A549 (cell line): ENCODE data around the gene LSR. TPM values are rescaled to one million over a fixed set of nuclear protein-coding genes. Genes with fewer than 3 reads are reported as not detected.

Experiments used
- ATAC-seq, 2 experiments: fragments of 200-7000 bp in 1 of 2; fragments of >200 bp in 1 of 2; cut with Nextera tagmentation in 1 of 2; cut with Tn5 transposase in 1 of 2; 3 replicates each; pipeline versions ENCODE4 v1.8.0 to v1.9.1; 2018 to 2020; ENCODE audit warnings: mild to moderate bottlenecking in 1 of 2, moderate library complexity in 1 of 2
- CTCF ChIA-PET: fragments of 300-600 bp; sonication (Branson Sonifier 250); formaldehyde crosslinking; extraction: SDS; loops from one replicate; lab custom pipeline; 2021; ENCODE audit warnings: antibody characterized with exemption, inconsistent platforms; lab: Yijun Ruan, JAX
- POLR2A ChIA-PET: fragments of 350-600 bp; formaldehyde crosslinking; extraction: SDS; loops from one replicate; lab custom pipeline; 2021; ENCODE audit warnings: antibody characterized with exemption, inconsistent platforms; lab: Yijun Ruan, JAX
- DNase-seq, 2 experiments: peaks; one replicate each; pipeline versions ENCODE4 v3.0.0 to v3.0.0-alpha.2; 2011 to 2016; ENCODE audit warnings: low read depth in 1 of 2, low spot score in 1 of 2
- FAIRE-seq: peaks from 2 replicates; lab custom pipeline; 2011; peaks lifted over from hg19 to GRCh38; lab: Jason Lieb, UNC
- H3K27ac ChIP-seq, 2 experiments: fragments of >200 bp; sonication (Bioruptor Twin); formaldehyde crosslinking; 3 replicates each; pipeline ENCODE4 v1.5.1; 2016 to 2017
- H3K4me1 ChIP-seq: fragments of >200 bp; sonication (Bioruptor Twin); formaldehyde crosslinking; 3 replicates; pipeline ENCODE4 v1.6.1; 2016
- H3K4me2 ChIP-seq: fragments of >200 bp; sonication (Bioruptor Twin); formaldehyde crosslinking; 3 replicates; pipeline ENCODE4 v1.6.1; 2016
- H3K4me3 ChIP-seq: fragments of >200 bp; sonication (Bioruptor Twin); formaldehyde crosslinking; 3 replicates; pipeline ENCODE4 v1.5.1; 2016
- H3K9me3 ChIP-seq: fragments of >200 bp; sonication (Bioruptor Twin); formaldehyde crosslinking; 3 replicates; pipeline ENCODE4 v1.6.1; 2016
- CBX8 ChIP-seq: fragments of 200-600 bp; sonication (generic); IDR thresholded peaks from 2 replicates; pipeline ENCODE4 v1.6.1; 2016
- CEBPB ChIP-seq, 2 experiments: fragments of >200 bp in 1 of 2; sonication (Bioruptor Twin) in 1 of 2; formaldehyde crosslinking in 1 of 2; IDR thresholded peaks; 2 replicates each; pipeline ENCODE4 v1.6.1; 2012 to 2016
- FOSB ChIP-seq: fragments of 250-450 bp; sonication (Bioruptor Pico); IDR thresholded peaks from 2 replicates; pipeline ENCODE4 v1.5.0; 2020; ENCODE audit warnings: mild to moderate bottlenecking, moderate library complexity
- FOSL2 ChIP-seq, 2 experiments: fragments of 450-650 bp in 1 of 2; fragments of >200 bp in 1 of 2; sonication (Bioruptor Twin) in 1 of 2; formaldehyde crosslinking; IDR thresholded peaks; 2 replicates each; pipeline versions ENCODE4 v1.5.0 to v1.6.1; 2016 to 2020; ENCODE audit warnings: mild to moderate bottlenecking in 1 of 2, moderate library complexity in 1 of 2
- FOXS1 ChIP-seq: fragments of 250-450 bp; sonication (Bioruptor Pico); IDR thresholded peaks from 2 replicates; pipeline ENCODE4 v1.5.0; 2020; ENCODE audit warnings: mild to moderate bottlenecking, moderate library complexity
- GATA3 ChIP-seq: IDR thresholded peaks from 2 replicates; pipeline ENCODE4 v1.6.1; 2012; ENCODE audit warnings: borderline replicate concordance
- HEYL ChIP-seq: fragments of 250-450 bp; sonication (Bioruptor Pico); IDR thresholded peaks from 2 replicates; pipeline ENCODE4 v1.8.0; 2021; ENCODE audit warnings: mild to moderate bottlenecking, moderate library complexity
- HOXA7 ChIP-seq: fragments of 250-450 bp; sonication (Bioruptor Pico); IDR thresholded peaks from 2 replicates; pipeline ENCODE4 v1.5.0; 2020; ENCODE audit warnings: mild to moderate bottlenecking, moderate library complexity
- HOXB13 ChIP-seq: fragments of 250-450 bp; sonication (Bioruptor Pico); IDR thresholded peaks from 2 replicates; pipeline ENCODE4 v1.5.0; 2020; ENCODE audit warnings: low read depth, mild to moderate bottlenecking, moderate library complexity
- JUNB ChIP-seq: fragments of >200 bp; sonication (Bioruptor Twin); formaldehyde crosslinking; IDR thresholded peaks from 2 replicates; pipeline ENCODE4 v1.6.1; 2016
- KDM1A ChIP-seq: fragments of 200-600 bp; sonication (generic); IDR thresholded peaks from 2 replicates; pipeline ENCODE4 v1.6.1; 2016; ENCODE audit warnings: low read depth, mild to moderate bottlenecking
- MYC ChIP-seq: IDR thresholded peaks from 2 replicates; pipeline ENCODE4 v1.6.1; 2012; ENCODE audit warnings: mild to moderate bottlenecking, inconsistent platforms, low read length, improper control_type of control experiment, borderline replicate concordance
- NFE2L2 ChIP-seq: fragments of 150-350 bp; conservative IDR thresholded peaks from 2 replicates; pipeline ENCODE4 v1.6.1; 2014; ENCODE audit warnings: low read length
- RCOR1 ChIP-seq: fragments of 150-350 bp; IDR thresholded peaks from 2 replicates; pipeline ENCODE4 v1.6.1; 2014; ENCODE audit warnings: antibody characterized with exemption, low read length, low read depth
- RFX5 ChIP-seq: fragments of 450-650 bp; IDR thresholded peaks from 2 replicates; pipeline ENCODE4 v1.7.1; 2014; ENCODE audit warnings: antibody characterized with exemption, mild to moderate bottlenecking, moderate library complexity
- RNF2 ChIP-seq: fragments of 200-600 bp; sonication (generic); IDR thresholded peaks from 2 replicates; pipeline ENCODE4 v1.6.1; 2016; ENCODE audit warnings: low read depth, mild to moderate bottlenecking, antibody characterized with exemption, moderate library complexity, borderline replicate concordance
- SREBF2 ChIP-seq: fragments of 450-650 bp; IDR thresholded peaks from 2 replicates; pipeline ENCODE4 v1.6.1; 2014; ENCODE audit warnings: mild to moderate bottlenecking, moderate library complexity
- ZC3H11A ChIP-seq: fragments of 450-650 bp; IDR thresholded peaks from 2 replicates; pipeline ENCODE4 v1.6.1; 2014; ENCODE audit warnings: antibody characterized with exemption, mild to moderate bottlenecking
- WGBS: methylation state at CpG from one replicate; pipeline ENCODE4 v1.1.6; 2017; ENCODE audit errors: missing lambda C conversion rate; 5-methylcytosine and 5-hydroxymethylcytosine counted together
- polyA plus RNA-seq, 4 experiments: library from polyadenylated mRNA; depleted of rRNA in 3 of 4; stranded (reverse); fragments of >200 nt; fragmentation: RNase III in 1 of 4; extraction: RNeasy Plus Mini Kit Qiagen cat#74134 plus additional on column Dnase treatment in 1 of 4; gene quantifications; 2 replicates in 3 of 4; 3 replicates in 1 of 4; pipeline ENCODE4 v1.2.3, GENCODE V29; 2011 to 2017
- TF ChIP-seq, protein P1 (sequence below): IDR thresholded peaks from 2 replicates; pipeline ENCODE4 v1.6.1; 2012
- TF ChIP-seq, protein P2 (sequence below): fragments of 450-650 bp; IDR thresholded peaks from 2 replicates; pipeline ENCODE4 v1.6.1; 2014; ENCODE audit warnings: antibody characterized with exemption
- TF ChIP-seq, protein P3 (sequence below): fragments of >200 bp; sonication (Bioruptor Twin); formaldehyde crosslinking; IDR thresholded peaks from 3 replicates; pipeline ENCODE4 v1.5.1; 2016

Gene LSR
- polyA plus RNA-seq, 2 of the 4 experiments (the other 2 are of a cell fraction) = 2.1 to 3.6 TPM

DNA sequence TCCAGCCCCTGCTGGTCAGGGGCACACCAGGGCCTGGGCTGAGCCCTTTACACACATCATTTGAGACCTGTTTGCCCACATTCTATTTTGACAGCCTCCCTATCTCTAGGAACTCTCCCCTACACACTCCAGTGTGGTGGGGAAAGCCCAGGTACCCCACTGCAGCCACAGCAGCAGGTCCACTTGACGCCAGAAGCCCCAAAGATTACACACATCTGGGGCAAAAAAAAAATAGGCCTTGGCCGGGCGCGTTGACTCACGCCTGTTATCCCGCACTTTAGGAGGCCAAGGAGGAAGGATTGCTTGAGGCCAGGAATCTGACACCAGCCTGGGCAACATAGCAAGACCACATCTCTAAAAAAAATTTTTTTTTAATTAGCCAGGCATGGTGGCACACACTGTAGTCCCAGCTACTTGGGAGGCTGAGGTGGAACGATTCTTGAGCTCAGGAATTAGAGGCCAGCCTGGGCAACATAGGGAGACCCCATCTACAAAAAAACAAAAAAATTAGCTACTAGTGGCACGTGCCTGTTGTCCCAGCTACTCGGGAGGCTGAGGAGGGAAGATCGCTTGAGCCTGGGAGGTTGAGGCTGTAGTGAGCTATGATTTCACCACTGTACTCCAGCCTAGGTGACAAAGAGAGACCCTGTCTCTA is 62.1 kb downstream of the LSR start:
- Histone ChIP-seq H3K4me2 (no peak overlapping the region), H3K4me3 (no peak overlapping the region), H3K9me3 (no peaks in the 10 kb centered on the region), H3K27ac (no peak overlapping the region), H3K4me1 (no peaks in the 10 kb centered on the region; the same call in 2 of the 3 replicates)
- TF ChIP-seq, protein P1, sequence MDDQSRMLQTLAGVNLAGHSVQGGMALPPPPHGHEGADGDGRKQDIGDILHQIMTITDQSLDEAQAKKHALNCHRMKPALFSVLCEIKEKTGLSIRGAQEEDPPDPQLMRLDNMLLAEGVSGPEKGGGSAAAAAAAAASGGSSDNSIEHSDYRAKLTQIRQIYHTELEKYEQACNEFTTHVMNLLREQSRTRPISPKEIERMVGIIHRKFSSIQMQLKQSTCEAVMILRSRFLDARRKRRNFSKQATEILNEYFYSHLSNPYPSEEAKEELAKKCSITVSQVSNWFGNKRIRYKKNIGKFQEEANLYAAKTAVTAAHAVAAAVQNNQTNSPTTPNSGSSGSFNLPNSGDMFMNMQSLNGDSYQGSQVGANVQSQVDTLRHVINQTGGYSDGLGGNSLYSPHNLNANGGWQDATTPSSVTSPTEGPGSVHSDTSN = no peak
- TF ChIP-seq HEYL (CRISPR knock-in tag) (no peak), NFE2L2 (no peak)
- ATAC-seq = peak in 1 of 2 experiments; percentile 18; a peak in 2 of 6 replicates
- ChIA-PET CTCF (interaction anchor here (0.8 to 4.1 kb wide), 4 partner anchors 26 to 184 kb away, joined by 3 to 19 read pairs (median 6); no protein-coding TSS in a partner anchor), POLR2A (interaction anchor here (0.6 kb wide), 1 partner anchor 109 kb away, joined by 7 read pairs; no protein-coding TSS in a partner anchor)
- no peak for FAIRE-seq
- DNase-seq = no peak
- WGBS = 79% methylated on average over 10 of the region's 10 CpGs

DNA sequence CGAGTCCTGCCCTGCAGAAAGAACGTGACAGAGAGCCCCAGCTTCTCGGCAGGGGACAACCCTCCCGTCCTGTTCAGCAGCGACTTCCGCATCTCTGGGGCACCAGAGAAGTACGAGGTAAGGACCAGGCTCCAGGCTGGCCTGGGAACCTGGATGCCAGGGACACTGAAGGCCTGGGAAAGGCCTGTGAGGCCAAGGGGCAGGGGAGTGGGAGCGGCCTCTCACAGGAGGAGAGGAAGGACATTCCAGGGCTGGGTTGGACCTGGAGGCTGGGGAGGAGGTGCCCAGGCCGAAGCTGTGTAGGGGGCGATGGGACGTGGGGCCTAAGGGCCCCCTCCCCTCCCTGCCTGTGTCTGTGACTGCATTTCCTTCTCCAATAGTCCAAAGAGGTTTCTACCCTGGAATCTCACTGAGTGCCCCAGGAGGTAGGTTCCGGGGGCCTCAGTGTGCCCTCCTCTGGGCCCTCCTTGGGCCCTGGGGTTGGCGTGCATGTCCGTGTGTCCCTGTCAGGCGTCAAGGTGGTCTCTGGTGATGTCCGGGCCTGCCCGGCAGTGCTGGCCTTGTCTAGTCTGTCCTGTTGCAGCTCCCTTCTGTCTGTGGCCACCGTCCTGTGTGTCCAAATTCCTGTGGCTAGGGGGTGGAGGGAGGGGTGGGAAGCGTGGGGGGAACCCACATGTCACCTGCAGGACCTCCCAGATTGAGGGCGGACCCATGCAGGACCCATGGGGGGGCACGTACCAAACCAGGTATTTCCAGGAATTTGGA is 63.3 kb downstream of the LSR start:
- H3K9me3 ChIP-seq = no peaks in the 10 kb centered on the region
- POLR2A ChIA-PET = no interaction called here
- no peak overlapping the region for H3K4me3 ChIP-seq
- no peaks in the 10 kb centered on the region; the same call in 2 of the 3 replicates for H3K4me1 ChIP-seq
- no peak for FAIRE-seq
- no peak for TF ChIP-seq RCOR1
- TF ChIP-seq HEYL (CRISPR knock-in tag) = no peak
- no peak for TF ChIP-seq MYC
- no peak for TF ChIP-seq FOXS1
- no peak for TF ChIP-seq GATA3
- no peak for TF ChIP-seq FOSL2 (IDR thresholded peaks at IDR 0.05)
- no peak for TF ChIP-seq FOSL2 (CRISPR knock-in tag; IDR thresholded peaks at IDR 0.05)
- TF ChIP-seq RNF2 = no peak
- TF ChIP-seq RFX5 = no peak
- TF ChIP-seq, protein P2, sequence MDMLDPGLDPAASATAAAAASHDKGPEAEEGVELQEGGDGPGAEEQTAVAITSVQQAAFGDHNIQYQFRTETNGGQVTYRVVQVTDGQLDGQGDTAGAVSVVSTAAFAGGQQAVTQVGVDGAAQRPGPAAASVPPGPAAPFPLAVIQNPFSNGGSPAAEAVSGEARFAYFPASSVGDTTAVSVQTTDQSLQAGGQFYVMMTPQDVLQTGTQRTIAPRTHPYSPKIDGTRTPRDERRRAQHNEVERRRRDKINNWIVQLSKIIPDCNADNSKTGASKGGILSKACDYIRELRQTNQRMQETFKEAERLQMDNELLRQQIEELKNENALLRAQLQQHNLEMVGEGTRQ = no peak
- no peak for TF ChIP-seq SREBF2
- TF ChIP-seq ZC3H11A = no peak
- TF ChIP-seq, protein P3, sequence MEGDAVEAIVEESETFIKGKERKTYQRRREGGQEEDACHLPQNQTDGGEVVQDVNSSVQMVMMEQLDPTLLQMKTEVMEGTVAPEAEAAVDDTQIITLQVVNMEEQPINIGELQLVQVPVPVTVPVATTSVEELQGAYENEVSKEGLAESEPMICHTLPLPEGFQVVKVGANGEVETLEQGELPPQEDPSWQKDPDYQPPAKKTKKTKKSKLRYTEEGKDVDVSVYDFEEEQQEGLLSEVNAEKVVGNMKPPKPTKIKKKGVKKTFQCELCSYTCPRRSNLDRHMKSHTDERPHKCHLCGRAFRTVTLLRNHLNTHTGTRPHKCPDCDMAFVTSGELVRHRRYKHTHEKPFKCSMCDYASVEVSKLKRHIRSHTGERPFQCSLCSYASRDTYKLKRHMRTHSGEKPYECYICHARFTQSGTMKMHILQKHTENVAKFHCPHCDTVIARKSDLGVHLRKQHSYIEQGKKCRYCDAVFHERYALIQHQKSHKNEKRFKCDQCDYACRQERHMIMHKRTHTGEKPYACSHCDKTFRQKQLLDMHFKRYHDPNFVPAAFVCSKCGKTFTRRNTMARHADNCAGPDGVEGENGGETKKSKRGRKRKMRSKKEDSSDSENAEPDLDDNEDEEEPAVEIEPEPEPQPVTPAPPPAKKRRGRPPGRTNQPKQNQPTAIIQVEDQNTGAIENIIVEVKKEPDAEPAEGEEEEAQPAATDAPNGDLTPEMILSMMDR = no peak
- no peak for TF ChIP-seq HOXB13 (CRISPR knock-in tag)
- TF ChIP-seq CEBPB (IDR thresholded peaks at IDR 0.05) = no peak
- TF ChIP-seq CBX8 = no peak
- TF ChIP-seq FOSB (CRISPR knock-in tag) = no peak
- TF ChIP-seq KDM1A = no peak
- no peak for TF ChIP-seq HOXA7
- no peak for TF ChIP-seq JUNB
- no peak; a peak in 2 of 6 replicates for ATAC-seq
- DNase-seq = no peak
- 73% methylated on average over 21 of the region's 21 CpGs for WGBS
- no peak overlapping the region for H3K4me2 ChIP-seq
- no peak overlapping the region for H3K27ac ChIP-seq
- CTCF ChIA-PET = interaction anchor here (0.8 to 4.5 kb wide), 6 partner anchors 25 to 183 kb away, joined by 3 to 22 read pairs (median 5); no protein-coding TSS in a partner anchor
